Activated T-cell treated with anti-CD3 and anti-CD28 coated beads for 24 hours (primary cell): ENCODE data around the gene ALDH3A2.
"Not testable (repeated sequence)": the region's sequence is repeated elsewhere in the genome, so short reads cannot be mapped to it uniquely, and the experiment has no call there.

Experiments
- DNase-seq: peaks from one replicate; pipeline ENCODE4 v3.0.0-alpha.2; 2020; ENCODE audit warnings: low read depth

Gene ALDH3A2

DNA sequence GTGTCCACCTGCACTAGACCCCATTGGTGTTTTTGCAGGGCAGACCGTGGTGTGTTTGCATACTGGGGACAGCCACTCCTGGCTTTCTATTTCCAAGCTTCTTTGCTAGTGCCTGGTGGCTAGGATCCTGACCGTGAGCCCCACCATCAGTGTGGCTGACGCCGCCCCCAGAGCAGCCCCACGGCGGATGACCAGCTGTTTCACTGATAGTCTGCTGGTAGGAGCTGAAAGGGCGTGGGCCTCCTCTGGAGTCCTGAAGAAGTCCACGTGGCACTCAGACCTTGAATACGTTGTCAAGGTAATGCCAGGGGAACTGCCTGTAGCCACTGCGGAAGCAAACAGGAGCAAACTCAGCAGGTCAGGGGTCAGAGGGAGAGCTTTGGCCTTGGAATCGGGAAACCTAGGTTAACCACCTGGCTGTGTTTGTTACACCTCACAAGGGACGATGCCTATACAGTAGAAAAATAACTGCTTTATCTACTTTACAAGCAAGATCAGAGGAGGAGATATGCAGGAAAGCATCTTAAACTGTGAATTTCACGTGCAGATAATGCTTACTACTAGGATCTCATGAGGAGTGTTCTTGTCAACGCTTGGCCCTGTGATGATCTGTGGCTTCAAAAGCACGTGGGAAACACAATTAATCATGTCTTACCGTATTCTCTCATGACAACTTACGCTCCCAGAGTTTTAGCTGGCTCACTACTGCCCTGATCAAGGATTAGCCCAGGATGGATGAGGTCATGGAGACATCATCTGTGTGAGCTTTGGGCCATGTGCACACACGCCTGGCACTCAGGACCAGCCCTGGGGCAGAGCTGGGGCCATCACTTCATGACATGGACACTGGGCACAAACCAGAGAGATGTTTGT lies 30.3 kb downstream of the ALDH3A2 start:
- no peak for DNase-seq

DNA sequence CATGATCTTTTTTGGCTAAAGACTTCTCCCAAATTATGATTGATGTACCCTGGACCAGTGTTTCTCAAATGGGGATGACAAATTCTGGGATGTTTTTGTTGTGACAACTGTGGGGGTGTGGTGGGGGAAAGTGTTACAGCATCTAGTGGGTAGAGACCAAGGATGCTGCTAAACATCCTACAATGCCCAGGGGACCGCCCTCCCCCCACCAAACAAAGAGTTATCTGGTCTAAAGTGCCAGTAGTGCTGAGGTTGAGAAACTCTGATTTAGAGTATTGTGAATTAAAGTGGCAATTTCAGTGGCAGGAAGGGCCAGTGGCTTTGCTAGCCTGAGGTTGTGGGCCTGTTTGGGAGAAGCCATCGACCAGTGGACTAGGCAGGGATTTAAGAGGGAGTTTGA lies 34.6 kb downstream of the ALDH3A2 start:
- DNase-seq: no peak

- not testable (repeated sequence) for DNase-seq
Observed at GRCh38 chr17:19684909-19685580, 36.5 kb downstream of the ALDH3A2 start.

- DNase-seq: no peak
Observed at GRCh38 chr17:19686400-19687090, 38.0 kb downstream of the ALDH3A2 start.

DNA sequence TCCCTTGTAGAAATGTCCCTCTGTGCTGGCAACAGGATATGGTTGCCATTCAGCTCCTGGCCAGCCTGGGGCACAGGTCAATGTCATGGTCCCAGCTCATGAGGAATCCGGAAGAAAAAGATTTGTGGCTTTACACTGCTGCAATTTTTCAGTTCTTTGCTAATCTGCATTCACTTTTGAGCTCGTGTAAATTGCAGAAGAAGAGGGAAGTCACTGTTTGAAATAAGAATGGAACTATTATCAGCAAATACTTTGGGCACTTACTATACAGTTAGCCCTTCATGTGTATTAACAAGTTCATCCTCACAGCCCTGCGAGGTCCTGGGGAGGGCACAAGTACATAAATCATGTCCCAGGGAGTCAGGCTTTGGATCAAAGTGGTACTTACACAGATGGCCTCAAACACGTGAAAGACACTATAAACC lies 53.7 kb downstream of the ALDH3A2 start:
- DNase-seq: no peak

GRCh38 chr17:19703106-19703827 lies 54.7 kb downstream of the ALDH3A2 start:
- DNase-seq: no peak

GRCh38 chr17:19703828-19704613 lies 55.5 kb downstream of the ALDH3A2 start:
- no peak for DNase-seq

- no peak for DNase-seq
Observed at GRCh38 chr17:19705201-19705600, 56.6 kb downstream of the ALDH3A2 start.

- DNase-seq: no peak
Observed at GRCh38 chr17:19705771-19706770, 57.5 kb downstream of the ALDH3A2 start.

GRCh38 chr17:19706791-19707727 lies 58.5 kb downstream of the ALDH3A2 start:
- no peak for DNase-seq

GRCh38 chr17:19707728-19708221 lies 59.2 kb downstream of the ALDH3A2 start:
- no peak for DNase-seq

DNA sequence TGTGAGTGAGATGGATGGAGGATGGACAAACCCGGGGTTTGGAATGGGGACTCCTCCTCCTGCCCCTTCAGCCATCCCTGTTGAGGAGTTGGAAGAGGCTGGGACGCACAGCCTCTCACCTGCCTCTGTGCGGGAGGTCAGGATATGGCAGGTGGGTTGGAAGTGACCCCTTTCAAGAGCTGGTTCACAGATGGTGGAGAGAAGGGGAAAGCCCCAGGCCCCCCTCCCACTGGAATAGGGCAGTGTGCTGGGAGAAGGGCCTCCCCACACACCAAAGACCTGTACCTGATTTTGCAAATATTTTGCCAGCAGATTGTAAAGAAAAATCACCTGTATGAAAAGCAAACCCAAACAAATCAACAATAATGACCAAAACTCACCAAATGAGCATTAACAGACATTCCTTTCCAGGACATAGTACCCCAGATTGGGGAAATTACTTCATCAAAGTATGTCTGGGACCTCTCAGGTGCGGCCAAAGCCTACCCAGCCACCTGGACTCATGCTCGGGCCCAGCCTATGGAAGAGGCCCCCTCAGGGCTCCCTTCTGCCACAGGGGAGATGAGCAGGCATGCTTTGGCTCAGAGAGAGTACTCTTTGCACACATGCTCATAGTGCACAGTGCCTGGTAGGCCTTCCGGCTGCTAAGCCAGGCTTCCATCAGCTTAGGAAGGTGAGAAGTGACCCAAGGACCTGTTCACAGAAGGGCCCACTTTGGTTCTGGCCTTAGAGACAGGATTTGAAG lies 60.1 kb downstream of the ALDH3A2 start:
- no peak for DNase-seq

GRCh38 chr17:19709841-19710240 lies 61.3 kb downstream of the ALDH3A2 start:
- no peak for DNase-seq

- no peak for DNase-seq
Observed at GRCh38 chr17:19712436-19713004, 64.0 kb downstream of the ALDH3A2 start.

DNA sequence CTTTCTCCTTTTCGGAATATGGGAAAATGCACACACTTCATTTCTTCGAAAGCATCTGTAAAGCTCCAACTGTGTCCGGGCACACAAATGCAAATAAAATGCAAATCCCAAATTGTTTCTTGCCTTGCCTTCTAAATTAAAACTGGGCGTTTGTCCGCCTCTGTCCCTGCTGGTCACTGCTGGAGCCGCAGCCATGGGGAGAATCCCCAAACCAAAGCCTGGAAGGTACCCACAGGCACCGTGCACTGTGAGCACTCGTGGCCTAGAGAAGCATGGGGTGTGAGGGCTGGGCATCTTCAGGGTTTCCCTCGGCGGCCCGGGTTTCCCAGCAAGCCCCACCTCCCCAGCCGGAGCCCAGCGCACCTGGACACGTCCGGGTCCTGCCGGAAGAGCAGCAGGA lies 64.9 kb downstream of the ALDH3A2 start:
- no peak for DNase-seq

- DNase-seq: no peak
Observed at GRCh38 chr17:19713901-19714361, 65.4 kb downstream of the ALDH3A2 start.
